Adrenal gland (tissue), 12 donors: ENCODE results near the gene RFX8. TPM values are rescaled to one million over a fixed set of nuclear protein-coding genes. Genes with fewer than 3 reads are reported as not detected.

Source experiments
- DNase-seq, 7 donors: peaks; one replicate each; pipeline ENCODE4 v3.0.0-alpha.2; 2019 to 2020
- H3K27ac ChIP-seq, 5 donors: fragments of 200-600 bp; sonication (generic) in 4 of 5; 1 replicate in 3 of 5; 2 replicates in 2 of 5; pipeline versions ENCODE4 v1.5.1 to v1.8.0; 2016 to 2020; ENCODE audit warnings: mild to moderate bottlenecking in 1 of 5
- H3K27me3 ChIP-seq: fragments of 200-600 bp; 2 replicates; pipeline ENCODE4 v1.8.0; 2021
- H3K36me3 ChIP-seq, 2 donors: fragments of 200-600 bp; replicated peaks in 1 of 2; 1 replicate in 1 of 2; 2 replicates in 1 of 2; pipeline versions ENCODE4 v1.5.1 to v1.8.0; 2018 to 2022
- H3K4me1 ChIP-seq, 2 donors: fragments of 200-600 bp; replicated peaks in 1 of 2; 1 replicate in 1 of 2; 2 replicates in 1 of 2; pipeline versions ENCODE4 v1.5.1 to v1.8.0; 2018 to 2021
- H3K4me3 ChIP-seq, 4 donors: fragments of 200-600 bp; sonication (generic) in 3 of 4; one replicate each; pipeline ENCODE4 v1.5.1; 2016 to 2018
- H3K9me3 ChIP-seq, 3 donors: fragments of 200-600 bp; sonication (generic) in 1 of 3; replicated peaks in 1 of 3; 1 replicate in 2 of 3; 2 replicates in 1 of 3; pipeline versions ENCODE4 v1.5.1 to v1.8.0; 2016 to 2021
- POLR2A ChIP-seq, 2 donors: fragments of 450-650 bp; IDR thresholded peaks; one replicate each; pipeline ENCODE4 v1.6.1; 2017; ENCODE audit warnings: antibody characterized with exemption in 2 of 2, mild to moderate bottlenecking in 2 of 2, moderate library complexity in 1 of 2
- WGBS, 4 donors: extraction: QIAGEN DNeasy Blood & Tissue Kit in 2 of 4; methylation state at CpG; one replicate each; pipeline versions ENCODE4 v1.1.5 to v1.1.7; 2013 to 2017; 5-methylcytosine and 5-hydroxymethylcytosine counted together
- intact Hi-C, 2 donors: fragments of 100-400 bp; cut with DNase I; formaldehyde crosslinking; loops; one replicate each; pipeline versions ENCODE4 v1.14.1 to v1.15.0; 2022 to 2023
- polyA plus RNA-seq, 3 donors: library from polyadenylated mRNA; stranded (reverse); fragments of 200-250 nt in 2 of 3; fragments of 350-450 nt in 1 of 3; fragmentation: Illumina TruSeq in 1 of 3; extraction: RNeasy Lipid Tissue Mini Kit (QIAGEN cat#74804) in 1 of 3; gene quantifications; one replicate each; pipeline ENCODE4 v1.2.3, GENCODE V29; 2013 to 2014
- total RNA-seq, 9 donors: library from RNA; depleted of rRNA in 4 of 9; stranded (reverse); fragments of >200 nt in 4 of 9; fragments of 120-200 nt in 1 of 9; fragmentation: NEBNext Ultra II Directional in 1 of 9; extraction: Animal tissue kit (Norgen Biotek cat#: 25700) in 1 of 9; gene quantifications; one replicate each; pipeline versions ENCODE4 v1.1.0 to v1.2.4, GENCODE V29; 2013 to 2023
- TF ChIP-seq, protein P1 (sequence below), 6 experiments: fragments of 450-650 bp in 4 of 6; fragments of 200-600 bp in 2 of 6; sonication (generic) in 1 of 6; IDR thresholded peaks; 1 replicate in 5 of 6; 2 replicates in 1 of 6; pipeline versions ENCODE4 v1.5.1 to v1.8.0; 2016 to 2021; ENCODE audit warnings: antibody characterized with exemption in 6 of 6, mild to moderate bottlenecking in 2 of 6, moderate library complexity in 1 of 6
- donor health status: healthy with polysubstance abuse.
- donor health status: Bipolar disorder and iron deficiency.
- donor health status: DM: yes; HTN: yes; CAD: no.
- donor health status: DM: no; HTN: no; CAD: no.
- donor health status: DM: no; HTN: no; CAD: no.
- donor health status: DM: yes; HTN: yes; CAD: no.

RFX8 gene
- total and polyA plus RNA-seq, 12 donors = 0.14 to 21.8 (median 0.74) TPM; not detected in 4

DNA sequence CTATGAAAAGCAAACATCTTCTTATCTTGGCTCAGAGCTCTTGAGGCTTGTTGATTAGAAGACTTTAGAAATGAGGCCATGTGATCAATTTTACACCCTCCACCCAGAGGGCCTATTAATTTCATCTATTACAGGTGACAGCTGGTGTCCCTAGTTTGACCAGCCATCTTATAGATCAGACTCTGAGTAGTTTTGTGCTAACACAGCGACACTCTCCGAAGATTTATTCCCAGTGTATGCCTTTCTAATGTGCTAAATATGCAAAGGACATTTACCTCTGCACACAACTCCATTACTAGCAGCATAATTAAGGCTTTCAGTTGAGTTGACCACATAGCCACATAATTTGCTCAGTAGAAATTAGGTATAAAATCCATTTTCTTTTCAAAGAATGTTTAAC, 2.6 kb upstream of the RFX8 start:
- Histone ChIP-seq H3K36me3 (no peaks in the 10 kb centered on the region), H3K4me1 (peaks cover 0 to 3% of the 10 kb centered on the region in 2 donors), H3K27me3 (peaks cover 13% of the 10 kb centered on the region), H3K27ac (no peak overlapping the region), H3K4me3 (no peak overlapping the region), H3K9me3 (no peaks in the 10 kb centered on the region)
- WGBS, 4 donors = 86 to 100% (median 93%) methylated on average over 2 of the region's 2 CpGs
- DNase-seq = no peak
- intact Hi-C loops = no loop called here
- TF ChIP-seq POLR2A (IDR thresholded peaks at IDR 0.05) = no peak
- TF ChIP-seq, protein P1, sequence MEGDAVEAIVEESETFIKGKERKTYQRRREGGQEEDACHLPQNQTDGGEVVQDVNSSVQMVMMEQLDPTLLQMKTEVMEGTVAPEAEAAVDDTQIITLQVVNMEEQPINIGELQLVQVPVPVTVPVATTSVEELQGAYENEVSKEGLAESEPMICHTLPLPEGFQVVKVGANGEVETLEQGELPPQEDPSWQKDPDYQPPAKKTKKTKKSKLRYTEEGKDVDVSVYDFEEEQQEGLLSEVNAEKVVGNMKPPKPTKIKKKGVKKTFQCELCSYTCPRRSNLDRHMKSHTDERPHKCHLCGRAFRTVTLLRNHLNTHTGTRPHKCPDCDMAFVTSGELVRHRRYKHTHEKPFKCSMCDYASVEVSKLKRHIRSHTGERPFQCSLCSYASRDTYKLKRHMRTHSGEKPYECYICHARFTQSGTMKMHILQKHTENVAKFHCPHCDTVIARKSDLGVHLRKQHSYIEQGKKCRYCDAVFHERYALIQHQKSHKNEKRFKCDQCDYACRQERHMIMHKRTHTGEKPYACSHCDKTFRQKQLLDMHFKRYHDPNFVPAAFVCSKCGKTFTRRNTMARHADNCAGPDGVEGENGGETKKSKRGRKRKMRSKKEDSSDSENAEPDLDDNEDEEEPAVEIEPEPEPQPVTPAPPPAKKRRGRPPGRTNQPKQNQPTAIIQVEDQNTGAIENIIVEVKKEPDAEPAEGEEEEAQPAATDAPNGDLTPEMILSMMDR (IDR thresholded peaks at IDR 0.05) = no peak

DNA sequence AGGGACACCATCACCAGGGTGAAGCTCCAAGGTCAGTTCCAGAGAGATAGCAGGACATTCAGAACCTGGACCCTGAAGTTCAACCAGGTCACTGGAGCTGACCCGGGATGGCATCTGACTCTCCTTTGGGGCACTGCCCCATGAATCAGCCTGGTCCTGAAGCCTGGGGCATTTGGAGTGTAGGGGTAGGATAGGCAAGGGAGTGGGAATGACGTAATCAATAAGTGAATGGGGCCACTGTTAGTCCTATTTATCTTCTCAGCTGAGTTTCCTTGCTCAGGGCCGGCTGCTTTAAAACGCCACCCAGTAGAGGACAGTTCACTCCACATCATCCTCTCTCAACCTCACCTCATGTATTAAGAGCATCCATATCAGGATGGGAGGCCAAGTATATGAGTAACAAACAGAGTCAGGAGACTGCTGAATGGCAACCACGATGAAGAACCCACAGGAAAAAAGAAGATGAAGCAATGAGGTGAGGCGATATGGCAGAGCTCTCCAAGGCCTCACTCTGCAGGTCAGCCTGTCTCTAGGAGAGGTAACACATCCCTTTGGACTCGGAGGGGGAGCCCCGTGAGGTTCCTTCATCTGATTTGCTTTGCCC, 1.8 kb upstream of the RFX8 start:
- WGBS, 4 donors = 82 to 90% (median 90%) methylated on average over 8 of the region's 8 CpGs

DNA sequence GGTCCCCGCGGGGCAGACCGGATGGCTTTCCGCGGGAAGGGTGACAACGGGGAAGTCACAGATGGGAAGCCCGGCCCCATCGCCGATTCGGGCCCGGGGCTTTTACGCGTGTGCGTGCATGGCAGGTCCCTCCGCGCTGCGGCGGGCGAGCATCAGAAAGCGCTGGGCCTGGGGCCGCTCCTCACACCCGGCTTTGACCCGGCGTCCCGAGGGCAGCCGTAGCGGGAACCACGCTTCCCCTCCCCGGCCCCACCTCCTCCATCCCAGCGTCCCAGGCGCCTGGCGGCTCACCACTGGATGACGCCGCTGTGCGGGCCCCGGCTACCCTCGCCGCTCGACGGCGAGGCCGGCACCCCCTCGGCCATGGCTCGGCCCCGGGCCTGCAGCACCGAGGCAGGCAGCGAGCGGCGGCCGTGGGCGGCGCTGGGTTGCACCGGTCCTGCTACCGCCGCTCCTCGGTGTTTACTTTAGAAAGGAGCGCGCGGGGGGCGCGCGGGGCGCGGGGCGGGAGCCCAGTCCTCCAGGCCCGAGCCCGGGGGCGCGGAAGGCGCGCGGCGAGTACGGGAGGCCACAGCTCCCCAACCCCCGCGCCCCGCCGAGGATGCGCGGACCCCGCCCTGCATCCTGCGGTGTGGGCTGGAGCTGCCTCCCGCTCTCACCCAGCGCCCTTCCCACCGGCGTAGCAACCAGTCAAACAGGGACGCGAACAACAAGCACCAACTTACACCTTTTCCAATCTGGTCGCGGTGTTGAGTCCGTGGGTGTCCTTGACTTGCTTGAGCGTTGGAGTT, 806 bp downstream of the RFX8 start:
- Histone ChIP-seq H3K4me3 (peak overlapping the region in 2 of 4 donors; percentile 7 to 58), H3K27me3 (peaks cover 4% of the 10 kb centered on the region), H3K9me3 (no peaks in the 10 kb centered on the region), H3K36me3 (no peaks in the 10 kb centered on the region), H3K27ac (peak overlapping the region in 2 of 5 donors; percentile 73 to 80), H3K4me1 (peaks cover 0 to 3% of the 10 kb centered on the region in 2 donors)
- intact Hi-C loops = no loop called here
- WGBS, 4 donors = 1 to 20% (median 2%) methylated on average over 8 to 92 of the region's 92 CpGs
- DNase-seq = peak; percentile 7 to 56 (median 25)
- TF ChIP-seq POLR2A (IDR thresholded peaks at IDR 0.05) = no peak
- TF ChIP-seq, protein P1 (IDR thresholded peaks at IDR 0.05) = no peak

More for the DNA sequence above, 1.8 kb upstream of the RFX8 start:
- no peak for DNase-seq
- Histone ChIP-seq H3K27ac (no peak overlapping the region), H3K36me3 (no peaks in the 10 kb centered on the region), H3K9me3 (no peaks in the 10 kb centered on the region), H3K4me3 (no peak overlapping the region), H3K27me3 (peaks cover 13% of the 10 kb centered on the region), H3K4me1 (peaks cover 0 to 3% of the 10 kb centered on the region in 2 donors)
- intact Hi-C loops = no loop called here
- TF ChIP-seq, protein P1 (IDR thresholded peaks at IDR 0.05) = no peak
- no peak for TF ChIP-seq POLR2A (IDR thresholded peaks at IDR 0.05)

DNA sequence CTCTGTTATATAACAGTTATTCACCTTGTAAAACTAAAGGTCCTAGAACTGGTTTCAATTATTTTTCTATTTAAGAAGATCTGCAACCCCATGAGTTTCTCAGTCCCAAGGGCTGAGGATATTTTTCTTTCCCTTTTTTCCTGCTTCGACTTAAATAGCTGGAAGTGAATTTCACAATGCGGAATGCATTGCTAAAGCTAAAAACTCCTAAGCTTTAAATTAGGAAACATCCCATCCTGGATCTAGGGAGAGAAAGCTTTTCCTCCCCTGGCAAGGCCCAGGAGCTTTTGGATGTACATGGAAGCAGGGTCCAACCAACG, 1.4 kb downstream of the RFX8 start:
- H3K36me3 ChIP-seq = no peaks in the 10 kb centered on the region
- 41 to 47% (median 44%) methylated on average over 3 of the region's 3 CpGs for WGBS, 4 donors
- no peak for DNase-seq
- intact Hi-C loops = no loop called here
- H3K27ac ChIP-seq = peak overlapping the region in 2 of 5 donors; percentile 73 to 80
- TF ChIP-seq, protein P1 (IDR thresholded peaks at IDR 0.05) = no peak
- no peak for TF ChIP-seq POLR2A (IDR thresholded peaks at IDR 0.05)
- H3K9me3 ChIP-seq = no peaks in the 10 kb centered on the region
- peaks cover 0 to 3% of the 10 kb centered on the region in 2 donors for H3K4me1 ChIP-seq
- H3K4me3 ChIP-seq = peak overlapping the region in 1 of 4 donors; percentile 58
- H3K27me3 ChIP-seq = peaks cover 4% of the 10 kb centered on the region
